Measurements from ENCODE around the gene SND1.

The SND1 gene

DNA sequence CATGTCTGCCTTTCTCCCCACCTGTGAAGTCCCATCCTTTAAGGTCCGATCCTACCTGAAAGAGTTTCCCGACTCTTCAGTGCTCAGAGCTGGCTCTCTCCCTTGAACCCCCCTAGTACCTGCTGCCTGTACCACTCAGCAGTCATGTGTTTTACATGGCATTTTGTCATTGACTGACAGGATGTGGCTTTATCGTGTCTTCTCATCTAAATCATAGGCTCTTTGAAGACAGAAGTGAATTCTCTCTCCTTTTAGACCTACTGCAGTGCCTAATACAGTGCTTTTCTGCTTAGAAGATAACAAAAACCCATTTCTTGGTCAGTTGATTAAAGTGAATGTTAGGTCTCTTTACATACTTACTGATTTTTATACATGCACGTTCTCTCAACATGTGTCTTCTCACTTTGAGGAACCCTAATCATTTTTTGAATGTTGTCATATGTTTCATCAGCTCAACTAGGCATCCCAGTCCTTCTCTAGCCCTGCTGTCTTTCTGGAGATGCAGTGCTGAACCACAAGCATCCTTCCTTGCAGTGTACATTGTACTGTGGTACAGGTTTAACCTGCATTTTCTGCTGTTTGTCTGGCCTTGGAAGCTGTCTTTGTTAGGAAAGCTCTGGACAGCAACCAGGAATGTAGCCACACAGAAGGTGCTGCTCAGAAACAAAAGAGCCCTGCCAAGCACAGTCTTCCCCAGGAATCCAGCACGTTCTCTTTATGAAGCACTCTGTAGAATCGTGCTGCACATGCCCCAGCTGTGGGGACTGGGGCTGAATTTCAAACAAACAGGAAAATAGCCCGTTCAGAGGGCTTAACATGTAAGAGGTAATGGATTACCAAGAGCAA is 407.4 kb downstream of the SND1 start:
- H3K4me1 ChIP-seq (ENCODE audit: insufficient read depth, poor library complexity, severe bottlenecking), result no peaks in the 10 kb centered on the region
- TF ChIP-seq, protein P1, sequence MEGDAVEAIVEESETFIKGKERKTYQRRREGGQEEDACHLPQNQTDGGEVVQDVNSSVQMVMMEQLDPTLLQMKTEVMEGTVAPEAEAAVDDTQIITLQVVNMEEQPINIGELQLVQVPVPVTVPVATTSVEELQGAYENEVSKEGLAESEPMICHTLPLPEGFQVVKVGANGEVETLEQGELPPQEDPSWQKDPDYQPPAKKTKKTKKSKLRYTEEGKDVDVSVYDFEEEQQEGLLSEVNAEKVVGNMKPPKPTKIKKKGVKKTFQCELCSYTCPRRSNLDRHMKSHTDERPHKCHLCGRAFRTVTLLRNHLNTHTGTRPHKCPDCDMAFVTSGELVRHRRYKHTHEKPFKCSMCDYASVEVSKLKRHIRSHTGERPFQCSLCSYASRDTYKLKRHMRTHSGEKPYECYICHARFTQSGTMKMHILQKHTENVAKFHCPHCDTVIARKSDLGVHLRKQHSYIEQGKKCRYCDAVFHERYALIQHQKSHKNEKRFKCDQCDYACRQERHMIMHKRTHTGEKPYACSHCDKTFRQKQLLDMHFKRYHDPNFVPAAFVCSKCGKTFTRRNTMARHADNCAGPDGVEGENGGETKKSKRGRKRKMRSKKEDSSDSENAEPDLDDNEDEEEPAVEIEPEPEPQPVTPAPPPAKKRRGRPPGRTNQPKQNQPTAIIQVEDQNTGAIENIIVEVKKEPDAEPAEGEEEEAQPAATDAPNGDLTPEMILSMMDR (IDR thresholded peaks at IDR 0.05; ENCODE audit: poor library complexity, severe bottlenecking), result no peak

GRCh38 chr7:128060018-128060417 is 408.0 kb downstream of the SND1 start:
- peaks cover 3% of the 10 kb centered on the region; the same call in 1 of the 2 replicates for H3K36me3 ChIP-seq (ENCODE audit: low read depth)
- TF ChIP-seq, protein P1 (IDR thresholded peaks at IDR 0.05; ENCODE audit: poor library complexity, severe bottlenecking), result no peak
- no peaks in the 10 kb centered on the region for H3K9me3 ChIP-seq (ENCODE audit: severe bottlenecking)
- DNase-seq (ENCODE audit: low spot score) (no peak), ATAC-seq (ENCODE audit: low read depth) (no peak)
- H3K4me1 ChIP-seq (ENCODE audit: insufficient read depth, poor library complexity, severe bottlenecking), result no peaks in the 10 kb centered on the region
- H3K27me3 ChIP-seq (ENCODE audit: insufficient read depth, poor library complexity, severe bottlenecking), result no peaks in the 10 kb centered on the region
- no peak overlapping the region for H3K4me3 ChIP-seq (ENCODE audit: severe bottlenecking)
- no peak overlapping the region for H3K27ac ChIP-seq (ENCODE audit: poor library complexity, severe bottlenecking)

More for the DNA sequence above, 407.4 kb downstream of the SND1 start:
- Histone ChIP-seq H3K9me3 (ENCODE audit: severe bottlenecking) (no peaks in the 10 kb centered on the region), H3K36me3 (ENCODE audit: low read depth) (peaks cover 3% of the 10 kb centered on the region; the same call in 1 of the 2 replicates), H3K27me3 (ENCODE audit: insufficient read depth, poor library complexity, severe bottlenecking) (no peaks in the 10 kb centered on the region), H3K27ac (ENCODE audit: poor library complexity, severe bottlenecking) (no peak overlapping the region), H3K4me3 (ENCODE audit: severe bottlenecking) (no peak overlapping the region)
- ATAC-seq (ENCODE audit: low read depth) (no peak), DNase-seq (ENCODE audit: low spot score) (no peak)

DNA sequence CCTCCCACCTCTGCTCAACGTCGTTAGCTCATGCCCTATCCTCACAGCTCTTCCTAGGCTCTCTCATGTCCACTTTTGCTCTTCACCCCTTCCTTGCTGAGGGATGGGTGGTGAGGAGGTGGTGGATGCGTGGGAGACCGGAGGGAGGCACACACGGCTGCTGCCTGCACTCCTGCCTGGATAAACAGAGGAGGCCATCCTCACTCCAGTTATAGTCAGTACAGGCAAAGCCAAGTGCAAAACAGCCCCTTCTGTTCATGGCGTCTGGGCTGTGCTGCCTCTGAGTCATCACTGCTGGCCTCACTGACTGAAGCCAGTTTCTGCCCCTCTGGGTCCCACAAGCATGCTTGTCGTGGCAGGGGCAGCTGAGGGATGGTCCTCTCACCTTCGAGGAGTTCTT is 411.1 kb downstream of the SND1 start:
- no peak overlapping the region for H3K4me3 ChIP-seq (ENCODE audit: severe bottlenecking)
- DNase-seq (ENCODE audit: low spot score) (no peak), ATAC-seq (ENCODE audit: low read depth) (no peak)
- peaks cover 3% of the 10 kb centered on the region; the same call in 1 of the 2 replicates for H3K36me3 ChIP-seq (ENCODE audit: low read depth)
- no peaks in the 10 kb centered on the region for H3K4me1 ChIP-seq (ENCODE audit: insufficient read depth, poor library complexity, severe bottlenecking)
- H3K27ac ChIP-seq (ENCODE audit: poor library complexity, severe bottlenecking), result no peak overlapping the region
- H3K27me3 ChIP-seq (ENCODE audit: insufficient read depth, poor library complexity, severe bottlenecking), result no peaks in the 10 kb centered on the region
- H3K9me3 ChIP-seq (ENCODE audit: severe bottlenecking), result no peaks in the 10 kb centered on the region
- TF ChIP-seq, protein P1 (IDR thresholded peaks at IDR 0.05; ENCODE audit: poor library complexity, severe bottlenecking), result no peak

GRCh38 chr7:128065872-128066271 is 413.9 kb downstream of the SND1 start:
- no peaks in the 10 kb centered on the region for H3K9me3 ChIP-seq (ENCODE audit: severe bottlenecking)
- no peaks in the 10 kb centered on the region; the same call in 1 of the 2 replicates for H3K36me3 ChIP-seq (ENCODE audit: low read depth)
- H3K27me3 ChIP-seq (ENCODE audit: insufficient read depth, poor library complexity, severe bottlenecking), result no peaks in the 10 kb centered on the region
- ATAC-seq (ENCODE audit: low read depth), result no peak
- no peak overlapping the region for H3K4me3 ChIP-seq (ENCODE audit: severe bottlenecking)
- H3K4me1 ChIP-seq (ENCODE audit: insufficient read depth, poor library complexity, severe bottlenecking), result no peaks in the 10 kb centered on the region
- no peak for DNase-seq (ENCODE audit: low spot score)
- no peak overlapping the region for H3K27ac ChIP-seq (ENCODE audit: poor library complexity, severe bottlenecking)
- TF ChIP-seq, protein P1 (IDR thresholded peaks at IDR 0.05; ENCODE audit: poor library complexity, severe bottlenecking), result no peak

- no peaks in the 10 kb centered on the region for H3K27me3 ChIP-seq (ENCODE audit: insufficient read depth, poor library complexity, severe bottlenecking)
- H3K27ac ChIP-seq (ENCODE audit: poor library complexity, severe bottlenecking), result no peak overlapping the region
- H3K4me3 ChIP-seq (ENCODE audit: severe bottlenecking), result no peak overlapping the region
- no peaks in the 10 kb centered on the region; the same call in none of the 2 replicates for H3K36me3 ChIP-seq (ENCODE audit: low read depth)
- H3K9me3 ChIP-seq (ENCODE audit: severe bottlenecking), result no peaks in the 10 kb centered on the region
- no peaks in the 10 kb centered on the region for H3K4me1 ChIP-seq (ENCODE audit: insufficient read depth, poor library complexity, severe bottlenecking)
- ATAC-seq (ENCODE audit: low read depth) (no peak), DNase-seq (ENCODE audit: low spot score) (no peak)
- TF ChIP-seq, protein P1 (IDR thresholded peaks at IDR 0.05; ENCODE audit: poor library complexity, severe bottlenecking), result no peak
These were observed 414.4 kb downstream of the SND1 start for GRCh38 chr7:128066395-128066794.
